Myocyte (in vitro differentiated cells): ENCODE measurements around the gene CLOCK. TPM values are rescaled to one million over a fixed set of nuclear protein-coding genes. Genes with fewer than 3 reads are reported as not detected.
"Not testable (repeated sequence)": the region's sequence is repeated elsewhere in the genome, so short reads cannot be mapped to it uniquely, and the experiment has no call there.

ENCODE experiments used
- DNase-seq: peaks from one replicate; pipeline ENCODE4 v3.0.0-alpha.2; 2012; ENCODE audit warnings: low read depth
- polyA plus RNA-seq: library from polyadenylated mRNA; unstranded; fragments of >200 nt; gene quantifications from one replicate; pipeline ENCODE4 v1.2.1, GENCODE V29; 2012; ENCODE audit warnings: missing spikeins
- total RNA-seq: library from RNA; depleted of rRNA; stranded (reverse); fragments of >200 nt; gene quantifications from 2 replicates; pipeline ENCODE4 v1.2.3, GENCODE V29; 2014

CLOCK gene, protein sequence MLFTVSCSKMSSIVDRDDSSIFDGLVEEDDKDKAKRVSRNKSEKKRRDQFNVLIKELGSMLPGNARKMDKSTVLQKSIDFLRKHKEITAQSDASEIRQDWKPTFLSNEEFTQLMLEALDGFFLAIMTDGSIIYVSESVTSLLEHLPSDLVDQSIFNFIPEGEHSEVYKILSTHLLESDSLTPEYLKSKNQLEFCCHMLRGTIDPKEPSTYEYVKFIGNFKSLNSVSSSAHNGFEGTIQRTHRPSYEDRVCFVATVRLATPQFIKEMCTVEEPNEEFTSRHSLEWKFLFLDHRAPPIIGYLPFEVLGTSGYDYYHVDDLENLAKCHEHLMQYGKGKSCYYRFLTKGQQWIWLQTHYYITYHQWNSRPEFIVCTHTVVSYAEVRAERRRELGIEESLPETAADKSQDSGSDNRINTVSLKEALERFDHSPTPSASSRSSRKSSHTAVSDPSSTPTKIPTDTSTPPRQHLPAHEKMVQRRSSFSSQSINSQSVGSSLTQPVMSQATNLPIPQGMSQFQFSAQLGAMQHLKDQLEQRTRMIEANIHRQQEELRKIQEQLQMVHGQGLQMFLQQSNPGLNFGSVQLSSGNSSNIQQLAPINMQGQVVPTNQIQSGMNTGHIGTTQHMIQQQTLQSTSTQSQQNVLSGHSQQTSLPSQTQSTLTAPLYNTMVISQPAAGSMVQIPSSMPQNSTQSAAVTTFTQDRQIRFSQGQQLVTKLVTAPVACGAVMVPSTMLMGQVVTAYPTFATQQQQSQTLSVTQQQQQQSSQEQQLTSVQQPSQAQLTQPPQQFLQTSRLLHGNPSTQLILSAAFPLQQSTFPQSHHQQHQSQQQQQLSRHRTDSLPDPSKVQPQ
- total RNA-seq = 51.3 and 77.4 TPM in 2 replicates
- polyA plus RNA-seq = 11.2 TPM

DNA sequence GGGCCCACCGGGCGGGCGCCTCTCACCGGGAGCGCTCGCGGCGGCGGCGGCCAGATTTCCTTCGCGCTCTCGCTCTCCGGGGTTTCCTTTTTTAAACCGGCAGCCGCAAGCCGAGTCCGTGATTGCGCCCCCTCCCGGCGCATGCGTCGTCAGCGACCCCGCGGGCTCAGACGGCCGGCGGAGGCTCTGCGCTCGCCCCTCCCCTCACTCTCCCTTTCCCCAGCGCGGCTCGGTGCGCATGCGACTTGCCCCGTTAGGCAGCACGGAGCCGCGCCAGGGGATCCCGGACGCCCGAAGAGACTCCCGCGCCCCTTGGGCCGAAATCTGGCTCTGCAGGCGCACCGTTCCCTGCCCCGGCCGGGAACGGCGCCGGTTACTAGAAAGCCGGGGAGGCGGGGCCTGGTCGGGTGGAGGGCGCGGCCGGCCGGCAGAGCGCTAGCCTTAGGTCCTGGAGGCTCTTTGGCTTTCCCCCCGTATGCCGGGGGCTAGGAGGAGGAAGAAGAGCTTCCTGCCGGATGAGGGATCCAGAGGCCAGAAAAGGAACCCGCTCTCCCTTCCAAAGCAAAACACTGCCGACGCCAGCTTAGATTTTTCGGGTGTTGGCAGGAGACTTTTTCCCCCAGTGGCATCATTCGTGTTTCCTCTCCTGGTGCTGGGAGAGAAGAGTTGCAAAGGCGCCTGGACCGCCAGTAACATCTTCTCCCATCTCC is at the start of gene CLOCK:
Gene CLOCK (minus strand): TSS at position 154 of the 710 bp plus-strand sequence. CDS start 64,124 bp downstream, outside the sequence.
- DNase-seq = peak; percentile 93

DNA sequence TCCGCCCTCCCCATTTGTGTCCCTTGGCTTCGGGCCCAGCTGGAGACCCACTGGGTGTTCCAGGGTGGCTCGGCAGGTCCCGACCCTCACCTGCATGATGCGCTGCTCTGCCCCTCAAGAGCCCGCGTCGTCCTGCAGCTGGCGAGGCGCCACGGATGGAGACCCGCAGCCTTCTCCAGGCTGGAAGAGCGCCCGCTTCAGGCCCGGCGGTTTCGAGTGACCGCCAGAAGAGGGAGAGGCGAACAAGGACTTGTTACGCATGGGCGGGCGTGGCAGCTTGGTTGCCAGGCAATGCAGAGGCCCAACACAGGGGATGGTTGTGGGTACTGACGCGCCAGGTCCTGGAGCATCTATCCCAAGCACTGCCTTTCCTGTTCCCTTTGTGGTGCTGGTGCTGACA is 45.3 kb upstream of the CLOCK start, which contains the start of gene PDCL2:
Gene PDCL2 (minus strand): TSS at position 232 of the 400 bp plus-strand sequence. CDS start 136 bp downstream, at position 96.
- DNase-seq = no peak

DNA sequence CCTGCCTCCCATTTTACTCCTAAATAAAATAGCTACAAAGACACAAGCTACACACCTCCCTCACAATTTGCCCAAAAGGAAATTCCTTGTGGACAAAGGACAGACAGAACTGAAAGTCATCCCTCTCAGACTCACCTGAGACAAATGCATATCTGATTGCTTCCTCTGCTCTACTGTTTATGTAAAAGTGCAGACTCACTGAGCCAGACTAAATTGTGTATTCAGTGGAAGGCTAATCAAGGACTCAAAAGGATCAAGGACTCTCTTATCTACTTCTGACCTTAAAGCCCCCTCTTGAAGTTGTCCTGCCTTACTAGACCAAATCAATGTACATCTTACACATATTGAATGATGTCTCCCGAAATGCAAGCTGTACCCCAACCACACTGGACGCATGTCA is 41.5 kb upstream of the CLOCK start:
- no peak for DNase-seq

DNA sequence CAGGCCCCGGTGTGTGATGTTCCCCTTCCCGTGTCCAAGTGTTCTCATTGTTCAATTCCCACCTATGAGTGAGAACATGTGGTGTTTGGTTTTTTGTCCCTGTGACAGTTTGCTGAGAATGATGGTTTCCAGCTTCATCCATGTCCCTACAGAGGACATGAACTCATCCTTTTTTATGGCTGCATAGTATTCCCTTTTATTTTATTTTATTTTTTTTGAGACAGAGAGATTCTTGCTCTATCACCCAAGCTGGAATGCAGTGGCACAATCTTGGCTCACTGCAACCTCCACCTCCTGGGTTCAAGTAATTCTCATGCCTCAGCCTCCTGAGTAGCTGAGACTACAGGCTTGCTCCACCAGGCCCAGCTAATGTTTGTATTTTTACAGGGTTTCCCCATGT is 36.1 kb upstream of the CLOCK start:
- not testable (repeated sequence) for DNase-seq

DNA sequence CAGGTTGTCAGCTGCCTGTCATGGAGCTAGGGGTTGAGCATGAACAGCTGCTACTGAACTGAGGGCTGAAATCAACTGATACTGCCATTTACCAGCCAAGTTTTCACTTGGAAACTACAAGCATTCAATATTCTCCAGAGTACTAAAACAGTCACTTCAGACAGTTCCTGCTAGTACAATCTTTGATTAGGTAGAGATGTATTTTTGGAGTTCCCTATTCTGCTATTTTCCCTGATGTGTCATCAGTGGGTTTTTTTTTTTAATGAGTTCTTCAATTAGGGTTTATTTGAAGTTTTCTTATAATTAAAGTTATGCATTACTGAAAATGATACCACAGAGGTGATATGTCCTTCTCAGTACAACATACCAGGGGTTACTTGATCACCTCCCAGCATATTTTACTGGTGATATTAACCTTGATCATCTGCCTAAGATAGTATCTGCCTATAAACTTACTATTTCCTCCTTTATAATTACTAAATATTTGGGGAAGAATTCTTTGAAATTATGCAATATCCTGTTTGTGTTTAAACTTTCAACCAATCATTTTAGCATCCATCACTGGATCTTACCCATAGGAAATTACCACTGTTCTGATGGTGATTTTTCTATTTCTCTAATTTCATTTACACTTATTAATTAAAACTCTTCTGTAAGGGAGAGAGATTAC is 31.8 kb upstream of the CLOCK start:
- peak; percentile 9 for DNase-seq

DNA sequence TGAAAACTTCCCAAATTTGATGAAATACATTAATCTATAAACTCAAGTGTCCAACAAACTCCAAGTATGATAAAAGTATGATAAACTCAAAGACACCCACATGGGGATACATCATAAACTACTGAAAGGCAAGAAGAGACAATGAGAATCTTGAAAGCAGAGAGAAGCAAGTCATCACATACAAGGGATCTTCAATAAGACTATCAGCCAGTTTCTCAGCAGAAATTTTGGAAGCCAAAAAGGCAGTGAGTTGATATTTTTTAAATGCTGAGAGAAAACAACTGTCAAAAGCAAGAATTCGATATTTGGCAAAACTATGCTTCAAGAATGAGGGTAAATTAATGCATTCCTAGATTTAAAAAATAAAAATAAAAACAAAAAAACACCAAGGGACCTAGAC is 28.8 kb upstream of the CLOCK start:
- DNase-seq = no peak

DNA sequence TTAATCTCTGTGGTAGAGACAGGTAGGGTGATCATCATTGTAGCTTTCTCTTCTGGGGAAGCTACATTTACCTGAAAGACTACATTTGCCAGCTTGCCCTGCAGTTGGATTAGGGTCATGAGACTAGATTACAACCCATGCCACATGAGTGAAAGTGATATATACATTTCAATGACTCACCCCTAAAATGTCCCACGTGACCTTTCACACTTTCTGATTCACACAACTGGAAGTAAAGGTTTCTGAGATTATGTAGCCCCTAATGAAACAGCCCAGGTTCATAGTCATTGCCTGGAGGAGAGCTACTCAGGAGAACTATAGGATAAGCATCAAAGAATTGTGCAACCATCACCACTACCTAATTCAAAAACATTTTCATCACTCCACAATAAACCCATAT is 27.5 kb upstream of the CLOCK start:
- no peak for DNase-seq

DNA sequence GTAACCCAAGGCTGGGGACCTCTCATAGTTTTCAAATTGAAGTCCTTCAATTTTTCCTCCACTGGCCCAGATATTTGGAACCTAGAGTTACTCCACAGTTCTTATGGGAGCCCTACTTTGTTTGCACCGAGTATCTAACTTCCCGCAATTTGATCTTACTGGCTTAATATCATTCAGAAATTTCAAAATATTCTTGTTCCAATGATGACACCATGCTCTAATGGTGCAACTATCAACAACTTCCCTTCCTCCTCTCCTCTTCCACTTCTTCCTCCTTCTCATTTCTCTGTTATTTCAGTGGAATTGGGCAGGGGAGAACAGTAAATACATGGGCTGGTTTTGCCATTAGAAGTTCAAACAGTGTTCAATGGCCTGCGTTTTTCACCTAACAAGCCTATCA is 25.1 kb upstream of the CLOCK start:
- DNase-seq = no peak

DNA sequence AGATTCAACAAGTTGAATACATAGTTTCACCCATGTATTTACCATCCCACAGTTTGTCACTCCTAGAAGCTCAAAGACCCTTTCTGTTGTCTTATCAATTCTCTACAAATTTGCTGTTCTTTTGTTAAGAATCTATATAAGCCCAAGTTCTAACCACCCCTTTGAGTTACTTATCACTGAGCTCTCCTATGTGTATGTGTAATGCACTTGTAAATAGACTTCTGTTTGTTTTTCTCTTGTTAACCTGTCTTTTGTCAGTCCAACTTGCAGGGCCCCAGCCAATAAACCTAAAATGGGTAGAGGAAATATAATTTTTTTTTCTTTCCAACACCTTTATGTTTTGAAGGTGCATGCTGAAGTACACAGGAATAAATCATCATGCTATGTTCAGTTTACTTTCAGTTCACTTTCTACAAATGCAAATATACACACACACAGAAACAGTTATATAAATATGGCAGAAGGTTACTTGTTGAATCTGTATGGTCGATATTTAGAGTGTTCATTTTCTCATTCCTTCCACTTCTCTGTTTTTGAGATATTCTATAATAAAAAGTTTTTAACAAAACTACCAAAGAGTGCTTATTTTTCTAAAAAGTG is 22.3 kb upstream of the CLOCK start:
- DNase-seq = no peak

DNA sequence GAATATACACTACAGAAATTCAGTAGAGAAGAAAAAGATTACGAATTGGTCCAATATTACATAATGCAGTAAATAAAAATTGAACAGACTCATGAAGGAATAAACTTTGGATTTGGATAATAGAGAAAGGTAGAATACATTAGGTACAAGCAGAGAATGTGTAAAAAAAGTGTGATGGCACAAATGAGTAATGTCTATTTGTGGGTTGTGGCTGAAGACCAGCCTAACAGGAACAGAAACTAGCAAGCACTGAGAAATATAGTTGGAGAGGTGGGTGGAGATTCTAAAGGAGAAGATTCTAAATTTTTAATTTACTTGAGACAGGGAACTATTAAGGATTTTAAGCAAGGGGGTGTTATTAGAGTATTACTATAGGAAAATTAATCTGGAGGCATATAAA is 15.2 kb upstream of the CLOCK start:
- no peak for DNase-seq

DNA sequence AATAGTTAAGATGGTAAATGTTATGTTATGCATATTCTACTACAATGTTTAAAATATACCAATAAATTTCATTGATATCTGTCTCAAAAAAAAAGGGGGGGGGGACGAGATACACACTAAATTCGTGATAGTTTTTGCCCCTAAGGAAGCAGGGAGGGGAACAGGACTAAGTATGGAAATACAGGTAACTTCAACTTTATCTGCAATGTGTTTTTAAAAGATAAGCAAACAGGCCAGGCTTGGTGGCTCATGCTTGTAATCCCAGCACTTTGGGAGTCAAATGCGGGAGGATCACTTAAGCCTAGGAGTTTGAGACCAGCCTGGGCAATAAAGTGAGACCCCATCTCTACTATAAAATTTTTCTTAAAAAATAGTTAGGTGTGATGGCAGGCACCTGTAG is 13.4 kb upstream of the CLOCK start:
- DNase-seq = no peak

DNA sequence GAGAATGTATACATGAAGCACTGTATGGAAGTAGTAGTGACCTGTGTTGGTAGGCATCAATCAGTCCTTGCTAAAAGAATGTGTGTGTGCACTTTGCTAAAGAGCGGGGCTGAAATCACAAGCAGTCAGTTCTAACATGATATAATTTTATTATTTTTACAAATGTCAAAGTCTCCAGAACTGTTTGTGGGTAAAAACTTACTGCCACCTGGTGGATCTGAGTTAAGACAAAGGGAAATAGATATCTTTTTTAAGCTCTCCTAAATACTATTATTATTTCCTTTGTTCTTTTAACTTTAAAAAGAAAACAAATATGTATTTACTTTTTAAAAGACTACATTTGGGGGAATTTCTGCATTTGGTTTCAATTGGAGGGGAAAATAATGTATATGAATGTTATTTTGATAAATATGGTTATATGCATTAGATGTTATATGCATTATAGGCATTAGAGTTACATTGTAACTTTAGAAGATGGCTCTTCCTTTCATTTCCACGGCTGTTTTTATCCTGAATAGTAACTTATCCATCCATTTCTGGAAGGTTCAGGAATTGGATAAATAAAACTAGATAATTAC is 7.8 kb upstream of the CLOCK start:
- DNase-seq = peak; percentile 58

DNA sequence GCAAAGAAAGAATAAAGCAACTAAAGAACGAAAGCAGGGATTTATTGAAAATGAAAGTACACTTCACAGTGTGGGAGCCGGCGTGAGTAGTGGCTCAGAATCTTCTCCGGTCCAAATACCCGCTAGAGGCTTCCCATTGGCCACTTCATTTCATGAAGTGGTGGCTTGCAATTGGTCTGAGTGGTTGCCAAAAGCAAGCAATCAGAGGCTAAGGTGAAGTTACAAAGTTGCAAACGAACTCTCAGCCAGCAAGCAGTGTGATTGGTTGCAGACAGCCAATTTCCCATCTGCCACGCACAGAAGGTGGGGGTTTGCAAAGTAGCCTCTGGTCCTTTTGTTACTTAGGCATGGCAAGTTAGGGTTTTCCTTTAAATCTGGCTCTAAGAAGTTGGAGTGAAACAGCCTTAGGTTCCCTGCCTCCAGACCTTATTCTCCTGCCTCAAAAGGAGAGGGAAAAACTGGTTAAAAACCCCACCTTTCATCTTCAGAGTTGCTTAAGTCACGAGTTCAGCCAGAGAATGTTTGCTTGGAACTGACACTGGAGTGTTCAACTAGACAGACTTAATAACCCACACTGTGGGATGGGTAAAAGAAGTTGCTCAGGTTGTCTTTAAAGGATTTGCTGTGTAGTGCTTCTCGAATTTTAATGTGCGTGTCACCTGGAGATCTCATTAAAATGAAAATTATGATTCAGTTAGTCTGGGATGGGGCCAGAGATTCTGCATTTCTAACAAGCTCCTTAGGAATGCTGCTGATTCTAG is 6.9 kb upstream of the CLOCK start:
- DNase-seq = peak; percentile 64

DNA sequence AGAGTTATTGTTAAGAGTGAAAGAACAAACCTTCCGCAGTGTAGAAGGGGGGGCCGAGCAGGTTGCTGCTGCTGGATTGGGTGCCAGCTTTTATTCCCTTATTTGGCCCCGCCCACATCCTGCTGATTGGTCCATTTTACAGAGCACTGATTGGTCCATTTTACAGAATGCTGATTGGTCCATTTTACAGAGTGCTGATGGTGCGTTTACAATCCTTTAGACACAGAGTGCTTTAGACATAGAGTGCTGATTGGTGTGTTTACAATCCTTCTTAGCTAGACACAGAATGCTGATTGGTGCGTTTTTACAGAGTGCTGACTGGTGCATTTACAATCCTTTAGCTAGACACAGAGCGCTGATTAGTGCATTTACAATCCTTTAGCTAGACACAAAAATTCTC is 5.3 kb upstream of the CLOCK start:
- not testable (repeated sequence) for DNase-seq

DNA sequence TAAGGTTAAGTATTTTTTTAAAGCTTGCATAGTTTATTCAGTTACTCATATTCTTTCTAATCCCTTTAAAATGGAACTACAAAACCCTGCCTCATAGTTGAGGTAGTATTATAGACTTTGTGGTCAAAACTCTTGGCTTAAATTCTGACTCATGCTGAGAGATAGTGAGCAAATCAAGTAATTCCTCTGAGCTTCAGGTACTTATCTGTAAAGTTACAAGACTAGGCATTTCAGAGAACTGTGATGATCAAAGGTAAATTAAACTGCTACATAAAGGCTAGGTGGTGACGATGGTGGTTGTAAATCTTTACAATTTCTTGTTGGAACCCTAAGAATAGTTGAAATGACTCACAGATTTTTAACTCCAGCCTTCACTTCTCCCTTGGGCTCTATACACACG is 3.2 kb upstream of the CLOCK start:
- peak; percentile 21 for DNase-seq

DNA sequence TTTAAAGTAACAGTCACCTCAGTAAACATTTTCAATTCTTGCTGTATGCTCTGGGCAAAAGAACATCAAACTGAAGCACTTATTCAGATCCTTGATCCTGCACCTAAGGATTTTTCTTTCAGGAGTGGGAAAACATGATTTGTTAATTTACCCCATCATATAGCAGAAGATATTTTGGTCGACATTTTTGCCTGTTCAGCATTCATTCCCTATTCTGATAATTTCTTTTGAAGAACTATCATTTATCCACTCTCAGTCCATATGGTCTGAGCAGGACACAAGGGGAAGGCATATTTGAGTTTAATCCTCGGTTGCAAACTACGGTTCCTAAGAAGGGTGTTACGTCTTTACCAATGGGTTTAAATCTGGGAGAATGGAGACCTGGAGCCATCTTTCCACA is 1.2 kb upstream of the CLOCK start:
- DNase-seq = no peak

DNA sequence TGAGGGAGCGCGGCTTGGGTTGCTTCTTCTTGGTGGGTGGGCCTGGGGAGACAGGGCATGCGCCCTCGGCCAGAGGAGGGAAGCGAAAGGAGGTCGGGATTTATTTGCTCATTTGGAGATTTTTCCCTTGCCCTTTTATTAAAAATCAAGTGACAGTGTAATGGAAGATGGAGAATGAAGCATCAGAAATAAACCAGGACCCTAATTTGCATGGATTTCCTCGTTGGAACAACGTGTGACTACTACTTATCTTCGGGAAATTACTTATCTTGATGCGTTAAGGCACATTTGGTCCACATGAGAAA is 709 bp upstream of the CLOCK start:
- DNase-seq = peak; percentile 57

DNA sequence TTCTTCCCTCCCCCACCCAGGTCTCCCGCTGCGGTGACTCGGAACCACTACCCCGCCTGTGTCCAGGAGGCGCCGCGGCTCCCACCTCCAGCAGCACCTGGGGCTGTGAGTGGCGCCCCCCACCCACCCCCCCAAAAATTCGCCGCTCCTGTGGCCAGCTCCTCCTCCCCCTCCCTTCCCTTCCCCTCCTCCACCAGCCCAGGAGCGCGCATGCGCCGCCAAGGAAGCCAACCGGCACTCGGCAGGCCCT is 278 bp downstream of the CLOCK start:
- no peak for DNase-seq

DNA sequence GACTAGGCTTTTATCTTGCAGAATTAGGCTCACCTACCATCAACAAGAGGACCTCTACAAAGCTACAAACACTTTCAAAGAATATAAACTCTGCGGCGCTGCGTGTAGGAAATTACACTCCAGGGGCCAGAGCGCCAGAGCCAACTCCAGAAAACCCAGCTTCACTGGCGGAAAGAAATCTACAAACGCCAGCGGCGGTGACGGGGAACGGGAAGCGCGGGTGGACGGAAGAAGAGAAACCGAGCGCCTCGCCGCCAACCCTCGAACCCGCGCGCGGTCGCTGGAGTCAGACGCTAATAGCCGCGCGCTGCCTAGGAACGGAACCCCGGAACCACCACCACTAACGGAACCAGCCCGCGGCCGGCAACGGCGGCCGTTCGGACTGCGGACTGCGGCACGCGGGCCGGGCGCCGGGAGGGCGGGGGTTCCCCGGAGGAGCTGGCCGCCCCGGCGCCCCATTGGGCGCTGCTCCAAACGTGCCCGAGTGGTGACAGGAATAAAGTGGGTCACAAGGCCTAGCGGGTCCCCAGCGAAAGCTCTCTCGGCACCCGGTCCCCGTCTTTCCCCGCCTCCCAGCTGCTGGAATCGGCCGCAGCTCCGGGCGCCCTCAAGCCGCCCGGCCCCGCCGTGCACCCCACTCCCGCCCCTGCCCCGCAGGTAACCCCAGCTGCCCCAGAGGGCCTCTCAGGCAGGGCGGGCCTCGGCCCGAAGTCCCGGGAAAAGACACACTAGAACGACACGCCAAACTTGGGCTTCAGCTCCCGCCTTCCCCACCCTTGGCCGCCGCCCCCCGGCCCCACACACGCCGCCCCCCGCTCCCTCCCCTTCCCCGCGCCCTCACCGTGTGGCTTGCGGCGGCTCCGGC is 836 bp downstream of the CLOCK start:
- peak; percentile 79 for DNase-seq
